GM23248 (cell line): ENCODE data around the gene ZNF92.
A peak's percentile ranks its signal among the peaks of the same experiment; 100 is the strongest.

Experiments used
- EZH2 ChIP-seq: fragments of 200-600 bp; sonication (generic); IDR thresholded peaks from 2 replicates; pipeline ENCODE4 v1.6.1; 2018; ENCODE audit warnings: antibody characterized with exemption, mild to moderate bottlenecking; ENCODE audit not compliant: insufficient read depth, poor library complexity, severe bottlenecking
- EZH2phosphoT487 ChIP-seq: fragments of 200-600 bp; sonication (generic); IDR thresholded peaks from 2 replicates; pipeline ENCODE4 v1.6.1; 2018; ENCODE audit warnings: antibody characterized with exemption, moderate library complexity, mild to moderate bottlenecking, low read depth; ENCODE audit not compliant: insufficient read depth

DNA sequence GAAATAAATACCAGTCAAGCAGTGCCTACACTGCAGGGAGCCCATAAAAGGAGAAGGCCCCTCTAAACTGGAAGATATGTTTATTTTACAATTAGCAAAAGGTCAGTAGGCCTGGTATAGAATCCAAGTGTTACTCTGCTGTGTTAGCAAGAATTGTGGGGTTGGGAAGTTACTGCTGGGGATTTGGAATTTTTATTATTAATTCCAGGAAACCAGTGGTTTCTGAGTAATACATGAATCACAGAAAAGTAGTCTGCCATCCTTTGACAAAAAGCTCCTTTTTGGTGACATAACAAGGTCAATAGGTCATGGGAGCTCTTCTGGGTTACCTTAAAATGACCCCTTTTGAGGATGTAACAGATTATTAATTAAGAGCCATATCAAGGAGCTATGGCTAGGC, 67.4 kb downstream of the ZNF92 start:
- TF ChIP-seq EZH2phosphoT487 (0 out of 2 replicates have a peak, but pooled peaks have one; percentile 53), EZH2 (no peak)
